Activated CD8-positive, alpha-beta T cell treated with anti-CD3 and anti-CD28 coated beads for 36 hours (primary cell): ENCODE data around the gene TMC4. TPM values are rescaled to one million over a fixed set of nuclear protein-coding genes. Genes with fewer than 3 reads are reported as not detected.
"Not testable (repeated sequence)": the region's sequence is repeated elsewhere in the genome, so short reads cannot be mapped to it uniquely, and the experiment has no call there.

Experiments used
- ATAC-seq: fragments of 200-7000 bp; cut with Tn5 transposase; one replicate; pipeline ENCODE4 v1.10.0; 2021; ENCODE audit warnings: mild to moderate bottlenecking, moderate library complexity
- CTCF ChIA-PET: fragments of 350-600 bp; sonication (Branson Sonifier 250); formaldehyde crosslinking; loops from one replicate; lab custom pipeline; 2021; ENCODE audit warnings: antibody characterized with exemption; lab: Charles Lee
- POLR2A ChIA-PET: fragments of 350-600 bp; sonication (Branson Sonifier 250); formaldehyde crosslinking; loops from one replicate; lab custom pipeline; 2021; ENCODE audit warnings: antibody characterized with exemption; lab: Charles Lee
- DNase-seq: peaks from one replicate; pipeline ENCODE4 v3.0.0-alpha.2; 2020
- H3K27ac Mint-ChIP-seq: one replicate; pipeline ENCODE4 v1.8.0; 2021; ENCODE audit warnings: mild to moderate bottlenecking, mixed read lengths
- H3K27me3 Mint-ChIP-seq: one replicate; pipeline ENCODE4 v1.8.0; 2021; ENCODE audit warnings: mixed read lengths
- H3K36me3 Mint-ChIP-seq: one replicate; pipeline ENCODE4 v1.8.0; 2021; ENCODE audit warnings: low read depth, mixed read lengths
- H3K4me1 Mint-ChIP-seq: one replicate; pipeline ENCODE4 v1.8.0; 2021; ENCODE audit warnings: low read depth, mixed read lengths
- H3K4me3 Mint-ChIP-seq: one replicate; pipeline ENCODE4 v1.8.0; 2021; ENCODE audit warnings: mild to moderate bottlenecking, moderate library complexity, mixed read lengths
- H3K9me3 Mint-ChIP-seq: one replicate; pipeline ENCODE4 v1.8.0; 2021; ENCODE audit warnings: mixed read lengths
- intact Hi-C: fragments of 100-400 bp; cut with micrococcal nuclease; formaldehyde crosslinking; loops from one replicate; pipeline ENCODE4 v1.10.0; 2022
- total RNA-seq, 2 experiments: library from RNA; stranded (reverse); gene quantifications; one replicate each; pipeline ENCODE4 v1.2.3, GENCODE V29; 2021
- TF ChIP-seq, protein P1 (sequence below): fragments of 200-600 bp; IDR thresholded peaks from one replicate; pipeline ENCODE4 v1.8.0; 2022; ENCODE audit warnings: antibody characterized with exemption, mild to moderate bottlenecking

Gene TMC4
- total RNA-seq, 2 experiments from 2014 or later: 0.54 TPM; not detected in 1

DNA sequence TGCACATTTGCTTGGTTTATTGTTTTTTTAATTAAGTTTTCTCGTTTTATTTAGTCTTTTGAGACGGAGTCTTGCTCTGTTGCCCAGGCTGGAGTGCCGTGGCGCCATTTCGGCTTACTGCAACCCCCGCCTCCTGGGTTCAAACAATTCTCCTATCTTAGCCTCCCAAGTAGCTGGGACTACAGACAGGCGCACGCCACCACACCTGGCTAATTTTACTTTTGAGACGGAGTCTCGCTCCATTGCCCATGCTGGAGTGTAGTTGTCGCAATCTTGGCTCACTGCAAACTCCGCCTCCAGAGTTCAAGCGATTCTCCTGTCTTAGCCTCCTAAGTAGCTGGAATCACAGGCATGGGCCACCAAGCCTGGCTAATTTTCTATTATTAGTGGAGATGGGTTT, 29.0 kb upstream of the TMC4 start:
- intact Hi-C loops: no loop called here
- peak overlapping the region; percentile 87 for H3K4me3 Mint-ChIP-seq
- H3K4me1 Mint-ChIP-seq: peaks cover 56% of the 10 kb centered on the region
- ATAC-seq (no peak), DNase-seq (no peak)
- POLR2A ChIA-PET: interaction anchor here (0.8 to 18.7 kb wide), 10 partner anchors 4 to 1053 kb away, joined by 3 to 419 read pairs (median 10); partner anchors contain the start of genes LENG1, MBOAT7, PRPF31 and RPS9
- H3K27ac Mint-ChIP-seq: peak overlapping the region; percentile 99
- peaks cover 63% of the 10 kb centered on the region for H3K36me3 Mint-ChIP-seq
- CTCF ChIA-PET: interaction anchor here (1.9 kb wide), 1 partner anchor 13 kb away, joined by 5 read pairs; the partner anchor contains the start of gene MBOAT7
- no peaks in the 10 kb centered on the region for H3K27me3 Mint-ChIP-seq
- H3K9me3 Mint-ChIP-seq: no peaks in the 10 kb centered on the region
- TF ChIP-seq, protein P1, sequence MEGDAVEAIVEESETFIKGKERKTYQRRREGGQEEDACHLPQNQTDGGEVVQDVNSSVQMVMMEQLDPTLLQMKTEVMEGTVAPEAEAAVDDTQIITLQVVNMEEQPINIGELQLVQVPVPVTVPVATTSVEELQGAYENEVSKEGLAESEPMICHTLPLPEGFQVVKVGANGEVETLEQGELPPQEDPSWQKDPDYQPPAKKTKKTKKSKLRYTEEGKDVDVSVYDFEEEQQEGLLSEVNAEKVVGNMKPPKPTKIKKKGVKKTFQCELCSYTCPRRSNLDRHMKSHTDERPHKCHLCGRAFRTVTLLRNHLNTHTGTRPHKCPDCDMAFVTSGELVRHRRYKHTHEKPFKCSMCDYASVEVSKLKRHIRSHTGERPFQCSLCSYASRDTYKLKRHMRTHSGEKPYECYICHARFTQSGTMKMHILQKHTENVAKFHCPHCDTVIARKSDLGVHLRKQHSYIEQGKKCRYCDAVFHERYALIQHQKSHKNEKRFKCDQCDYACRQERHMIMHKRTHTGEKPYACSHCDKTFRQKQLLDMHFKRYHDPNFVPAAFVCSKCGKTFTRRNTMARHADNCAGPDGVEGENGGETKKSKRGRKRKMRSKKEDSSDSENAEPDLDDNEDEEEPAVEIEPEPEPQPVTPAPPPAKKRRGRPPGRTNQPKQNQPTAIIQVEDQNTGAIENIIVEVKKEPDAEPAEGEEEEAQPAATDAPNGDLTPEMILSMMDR: no peak

- H3K9me3 Mint-ChIP-seq: no peaks in the 10 kb centered on the region
- H3K27me3 Mint-ChIP-seq: no peaks in the 10 kb centered on the region
- peaks cover 56% of the 10 kb centered on the region for H3K36me3 Mint-ChIP-seq
- TF ChIP-seq, protein P1: no peak
- peak overlapping the region; percentile 87 for H3K4me3 Mint-ChIP-seq
- POLR2A ChIA-PET: interaction anchor here (0.6 to 18.7 kb wide), 21 partner anchors 5 to 1054 kb away, joined by 3 to 419 read pairs (median 5); partner anchors contain the start of genes CNOT3, LENG1, LENG8 and LENG9
- intact Hi-C loops: no loop called here
- no peak for DNase-seq
- CTCF ChIA-PET: interaction anchor here (0.8 to 1.9 kb wide), 2 partner anchors 13 to 65 kb away, joined by 3 to 5 read pairs; partner anchors contain the start of gene MBOAT7
- peaks cover 49% of the 10 kb centered on the region for H3K4me1 Mint-ChIP-seq
- H3K27ac Mint-ChIP-seq: peak overlapping the region; percentile 99
- ATAC-seq: no peak
Measured at GRCh38 chr19:54201172-54201701, 28.3 kb upstream of the TMC4 start.

- peak overlapping the region; percentile 87 for H3K4me3 Mint-ChIP-seq
- no peaks in the 10 kb centered on the region for H3K27me3 Mint-ChIP-seq
- intact Hi-C loops: no loop called here
- H3K36me3 Mint-ChIP-seq: peaks cover 42% of the 10 kb centered on the region
- peaks cover 31% of the 10 kb centered on the region for H3K4me1 Mint-ChIP-seq
- H3K9me3 Mint-ChIP-seq: no peaks in the 10 kb centered on the region
- ChIA-PET POLR2A (interaction anchor here (0.9 to 18.7 kb wide), 7 partner anchors 5 to 84 kb away, joined by 3 to 419 read pairs (median 18); partner anchors contain the start of genes LENG1, MBOAT7, PRPF31 and RPS9), CTCF (interaction anchor here (0.8 to 1.4 kb wide), 3 partner anchors 9 to 31 kb away, joined by 3 to 4 read pairs (median 3); partner anchors contain the start of genes MBOAT7 and TSEN34)
- ATAC-seq (no peak), DNase-seq (no peak)
- TF ChIP-seq, protein P1: no peak
- peak overlapping the region; percentile 83 for H3K27ac Mint-ChIP-seq
Measured at GRCh38 chr19:54199401-54199800, 26.4 kb upstream of the TMC4 start.

GRCh38 chr19:54197121-54197520, 24.2 kb upstream of the TMC4 start:
- intact Hi-C loops: no loop called here
- TF ChIP-seq, protein P1: no peak
- DNase-seq (no peak), ATAC-seq (no peak)
- peaks cover 27% of the 10 kb centered on the region for H3K36me3 Mint-ChIP-seq
- peak overlapping the region; percentile 52 for H3K27ac Mint-ChIP-seq
- no peaks in the 10 kb centered on the region for H3K27me3 Mint-ChIP-seq
- H3K9me3 Mint-ChIP-seq: no peaks in the 10 kb centered on the region
- H3K4me3 Mint-ChIP-seq: no peak overlapping the region
- POLR2A ChIA-PET: interaction anchor here (18.7 kb wide), 1 partner anchor 9 kb away, joined by 419 read pairs; the partner anchor contains the start of gene RPS9
- CTCF ChIA-PET: interaction anchor here (1.3 kb wide), 1 partner anchor 29 kb away, joined by 3 read pairs; no protein-coding TSS in a partner anchor
- H3K4me1 Mint-ChIP-seq: peaks cover 16% of the 10 kb centered on the region

DNA sequence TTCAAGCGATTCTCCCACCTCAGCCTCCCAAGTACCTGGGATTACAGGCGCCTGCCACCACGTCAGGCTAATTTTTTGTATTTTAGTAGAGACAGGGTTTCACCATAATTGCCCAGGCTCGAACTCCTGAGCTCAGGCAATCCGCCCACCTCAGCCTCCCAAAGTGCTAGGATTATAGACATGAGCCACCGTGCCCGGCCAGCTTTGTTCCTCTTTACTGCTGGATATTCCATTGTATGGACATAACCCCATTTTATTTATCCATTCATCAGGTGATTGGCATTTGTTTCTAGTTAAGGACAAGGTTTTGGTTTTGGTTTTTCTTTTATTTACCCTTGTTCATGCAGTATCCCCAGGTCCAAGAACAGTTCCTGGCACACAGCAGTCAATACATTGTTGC, 23.6 kb upstream of the TMC4 start:
- Mint-ChIP-seq H3K9me3 (no peaks in the 10 kb centered on the region), H3K4me3 (no peak overlapping the region), H3K4me1 (peaks cover 18% of the 10 kb centered on the region), H3K27me3 (no peaks in the 10 kb centered on the region), H3K36me3 (peaks cover 24% of the 10 kb centered on the region), H3K27ac (no peak overlapping the region)
- no peak for DNase-seq
- ATAC-seq: no peak
- CTCF ChIA-PET: interaction anchor here (1.3 kb wide), 1 partner anchor 28 kb away, joined by 3 read pairs; no protein-coding TSS in a partner anchor
- TF ChIP-seq, protein P1: no peak
- POLR2A ChIA-PET: interaction anchor here (18.7 kb wide), 1 partner anchor 9 kb away, joined by 419 read pairs; the partner anchor contains the start of gene RPS9
- intact Hi-C loops: no loop called here

- Mint-ChIP-seq H3K4me1 (peaks cover 16% of the 10 kb centered on the region), H3K36me3 (peaks cover 16% of the 10 kb centered on the region)
- ATAC-seq, DNase-seq, H3K27ac Mint-ChIP-seq, H3K27me3 Mint-ChIP-seq, intact Hi-C loops, H3K4me3 Mint-ChIP-seq, CTCF ChIA-PET, H3K9me3 Mint-ChIP-seq: not testable (repeated sequence)
- POLR2A ChIA-PET: interaction anchor here (18.7 kb wide), 1 partner anchor 11 kb away, joined by 419 read pairs; the partner anchor contains the start of gene RPS9
Measured at GRCh38 chr19:54194463-54194862, 21.5 kb upstream of the TMC4 start.
